DOHH2 (cell line): ENCODE results near the gene TBX3.

Experiments
- CTCF ChIP-seq: fragments of 200-600 bp; sonication (generic); IDR thresholded peaks from one replicate; pipeline ENCODE4 v1.5.1; 2014; ENCODE audit warnings: antibody characterized with exemption, mild to moderate bottlenecking, low read depth, low read length; ENCODE audit not compliant: poor library complexity, severe bottlenecking
- EZH2phosphoT487 ChIP-seq: fragments of 200-600 bp; sonication (generic); IDR thresholded peaks from 2 replicates; pipeline ENCODE4 v1.6.1; 2017; ENCODE audit warnings: borderline replicate concordance, mild to moderate bottlenecking, antibody characterized with exemption, low read length, moderate library complexity, mixed read lengths

- TF ChIP-seq CTCF (no peak), EZH2phosphoT487 (no peak)
Observed at GRCh38 chr12:114684098-114684869, at the start of gene TBX3.
